Motor neuron (in vitro differentiated cells): ENCODE data around the gene ABI1. TPM values are rescaled to one million over a fixed set of nuclear protein-coding genes. Genes with fewer than 3 reads are reported as not detected.

ENCODE experiments used
- ATAC-seq, 8 experiments: fragments of 200-7000 bp; cut with Tn5 transposase; replicated peaks in 6 of 8; 2 replicates each; pipeline ENCODE4 v1.8.0; 2021; ENCODE audit warnings: mild to moderate bottlenecking in 8 of 8, moderate library complexity in 8 of 8
- H3K27ac ChIP-seq, 2 donors: fragments of 250-450 bp; sonication (Bioruptor Pico); 2 replicates each; pipeline ENCODE4 v1.9.0; 2021; ENCODE audit warnings: antibody characterized with exemption in 2 of 2, mild to moderate bottlenecking in 2 of 2, moderate library complexity in 1 of 2
- H3K4me1 ChIP-seq, 2 donors: fragments of 250-450 bp; sonication (Bioruptor Pico); replicated peaks in 1 of 2; 2 replicates each; pipeline ENCODE4 v1.6.1; 2021; ENCODE audit warnings: antibody characterized with exemption in 2 of 2, mild to moderate bottlenecking in 2 of 2, moderate library complexity in 1 of 2
- H3K4me3 ChIP-seq, 5 donors: fragments of 250-450 bp; sonication (Bioruptor Pico); 2 replicates each; pipeline ENCODE4 v1.9.0; 2021; ENCODE audit warnings: antibody characterized with exemption in 5 of 5, mild to moderate bottlenecking in 5 of 5, moderate library complexity in 4 of 5
- WGBS, 10 experiments: fragments of 450-650 bp; shearing (Covaris generic); methylation state at CpG; one replicate each; pipeline ENCODE4 v1.0.0; 2022; 5-methylcytosine and 5-hydroxymethylcytosine counted together
- in situ Hi-C, 9 experiments: fragments of 400-800 bp; cut with MboI; loops; one replicate each; pipeline ENCODE4 v1.15.0; 2021; ENCODE audit warnings: low sequenced_read_pairs in 9 of 9, low pct_unique_long_range_greater_than_20kb in 2 of 9; ENCODE audit not compliant: unreplicated experiment in 9 of 9
- total RNA-seq, 8 experiments: library from RNA; unstranded; fragments of 300-600 nt; gene quantifications; 2 replicates each; pipeline versions ENCODE4 v1.2.3 to v1.2.4, GENCODE V29; 2022

Gene ABI1
- total RNA-seq, 8 experiments from 2014 or later, result 21.6 to 54.7 (median 23.8) TPM

DNA sequence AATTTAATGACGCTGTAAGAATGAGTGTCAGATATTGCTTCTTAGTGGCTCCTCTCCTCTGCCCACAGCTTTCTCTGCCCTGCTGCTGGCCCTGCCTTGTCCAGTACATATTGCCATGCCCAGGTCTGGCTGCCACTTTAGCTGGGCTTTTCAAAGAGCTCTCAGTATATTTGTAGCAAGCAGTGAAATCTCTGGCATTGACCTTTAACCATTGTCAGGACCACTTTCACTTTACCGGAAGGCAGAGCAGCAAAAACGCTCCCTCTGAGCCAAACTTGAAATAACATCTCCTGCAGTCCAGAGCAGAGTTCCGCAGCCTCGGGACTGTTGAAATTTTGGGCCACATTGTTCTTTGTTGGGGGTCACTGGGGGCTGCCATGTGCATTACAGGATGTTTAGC lies 149.4 kb downstream of the ABI1 start:
- no peak for ATAC-seq
- in situ Hi-C loops, result loop anchor here in 3 of 9 experiments (25.0 kb wide), 1 partner anchor 151 kb away; the partner anchor contains the start of gene ABI1 (in 3 of the 3)

DNA sequence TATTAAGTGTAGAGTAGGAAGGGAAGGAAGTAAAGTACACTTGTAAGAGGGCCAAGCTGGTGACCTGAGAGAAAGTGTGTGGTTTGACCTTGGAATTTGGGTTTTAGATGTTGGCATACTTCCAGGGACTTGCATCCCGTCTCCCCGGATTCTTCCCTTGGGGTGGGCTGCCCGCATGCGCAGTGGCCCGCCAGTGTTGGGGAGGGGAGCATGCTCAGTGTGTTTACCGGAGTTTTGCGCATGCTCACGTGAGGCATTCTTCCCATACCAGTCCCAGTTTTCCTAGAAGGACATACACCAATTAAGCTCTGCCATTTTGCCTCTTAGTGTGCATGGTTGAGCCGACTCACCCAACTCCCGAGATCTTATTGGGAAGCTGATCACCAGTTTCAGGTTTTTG lies 153.8 kb downstream of the ABI1 start:
- Histone ChIP-seq H3K27ac (no peak overlapping the region), H3K4me3 (no peak overlapping the region), H3K4me1 (no peaks in the 10 kb centered on the region)
- in situ Hi-C loops, result loop anchor here in 3 of 9 experiments (25.0 kb wide), 1 partner anchor 155 kb away; the partner anchor contains the start of gene ABI1 (in 3 of the 3)
- no peak for ATAC-seq
- WGBS, 10 experiments, result 83 to 100% (median 96%) methylated on average over 1 to 7 of the region's 10 CpGs; no CpG with 5 or more reads in 4 of the 10 experiments

More for the DNA sequence above, 149.4 kb downstream of the ABI1 start:
- Histone ChIP-seq H3K27ac (no peak overlapping the region), H3K4me1 (no peaks in the 10 kb centered on the region), H3K4me3 (no peak overlapping the region)
- WGBS, 10 experiments, result 96 to 100% methylated on average over 3 to 5 of the region's 5 CpGs; no CpG with 5 or more reads in 8 of the 10 experiments

- in situ Hi-C loops, result loop anchor here in 3 of 9 experiments (25.0 kb wide), 1 partner anchor 156 kb away; the partner anchor contains the start of gene ABI1 (in 3 of the 3)
- no peak overlapping the region for H3K4me3 ChIP-seq
Observed at GRCh38 chr10:26706206-26706605, 154.6 kb downstream of the ABI1 start.

DNA sequence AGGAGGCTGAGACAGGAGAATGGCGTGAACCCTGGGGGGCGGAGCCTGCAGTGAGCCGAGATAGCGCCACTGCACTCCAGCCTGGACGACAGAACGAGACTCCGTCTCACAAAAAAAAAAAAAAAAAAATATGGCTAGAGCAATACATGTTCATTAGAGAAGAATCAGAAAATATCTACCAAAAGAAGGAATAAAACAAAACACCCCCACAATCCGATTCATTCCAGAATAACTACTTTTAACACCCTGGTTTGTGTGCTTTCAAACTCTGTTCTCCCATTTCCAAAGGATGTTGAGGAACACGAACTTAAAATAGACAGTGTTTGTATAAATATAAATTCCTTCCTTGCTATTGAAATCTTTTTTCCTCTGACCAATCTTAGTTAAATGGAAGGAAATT lies 156.8 kb downstream of the ABI1 start:
- H3K27ac ChIP-seq, result no peak overlapping the region
- WGBS, 10 experiments, result 52 to 100% (median 100%) methylated on average over 1 to 9 of the region's 9 CpGs; no CpG with 5 or more reads in 1 of the 10 experiments
- in situ Hi-C loops, result loop anchor here in 3 of 9 experiments (25.0 kb wide), 1 partner anchor 158 kb away; the partner anchor contains the start of gene ABI1 (in 3 of the 3)
- no peak overlapping the region for H3K4me3 ChIP-seq
- H3K4me1 ChIP-seq, result peaks cover 0 to under 1% of the 10 kb centered on the region in 2 donors
- no peak for ATAC-seq

More at GRCh38 chr10:26706206-26706605, 154.6 kb downstream of the ABI1 start:
- 75 to 100% (median 100%) methylated on average over 1 to 3 of the region's 6 CpGs; no CpG with 5 or more reads in 3 of the 10 experiments for WGBS, 10 experiments
- ATAC-seq, result no peak
- Histone ChIP-seq H3K27ac (no peak overlapping the region), H3K4me1 (no peaks in the 10 kb centered on the region)

DNA sequence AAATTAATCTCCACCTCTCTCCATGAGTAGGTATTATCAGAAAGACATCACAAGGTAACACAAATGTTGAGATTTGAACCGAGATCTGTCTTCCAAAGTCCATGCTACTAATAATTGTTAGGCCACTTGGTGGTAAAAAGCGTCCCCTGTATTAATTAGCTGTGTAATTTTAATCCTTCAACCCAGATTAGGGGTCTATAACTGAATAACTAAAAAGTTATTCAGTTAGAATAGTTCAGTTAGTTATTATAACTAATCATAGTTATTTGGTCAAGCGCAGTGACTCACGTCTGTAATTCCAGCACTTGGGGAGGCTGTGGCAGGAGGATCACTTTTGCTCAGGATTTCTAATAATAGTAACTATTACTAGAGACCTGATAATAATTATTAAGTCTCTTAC lies 157.7 kb downstream of the ABI1 start:
- 20 to 100% (median 83%) methylated on average over 1 to 3 of the region's 4 CpGs; no CpG with 5 or more reads in 3 of the 10 experiments for WGBS, 10 experiments
- ATAC-seq, result no peak
- Histone ChIP-seq H3K4me3 (no peak overlapping the region), H3K4me1 (peaks cover 4 to 5% of the 10 kb centered on the region in 2 donors), H3K27ac (no peak overlapping the region)
- in situ Hi-C loops, result loop anchor here in 3 of 9 experiments (25.0 kb wide), 1 partner anchor 159 kb away; the partner anchor contains the start of gene ABI1 (in 3 of the 3)

DNA sequence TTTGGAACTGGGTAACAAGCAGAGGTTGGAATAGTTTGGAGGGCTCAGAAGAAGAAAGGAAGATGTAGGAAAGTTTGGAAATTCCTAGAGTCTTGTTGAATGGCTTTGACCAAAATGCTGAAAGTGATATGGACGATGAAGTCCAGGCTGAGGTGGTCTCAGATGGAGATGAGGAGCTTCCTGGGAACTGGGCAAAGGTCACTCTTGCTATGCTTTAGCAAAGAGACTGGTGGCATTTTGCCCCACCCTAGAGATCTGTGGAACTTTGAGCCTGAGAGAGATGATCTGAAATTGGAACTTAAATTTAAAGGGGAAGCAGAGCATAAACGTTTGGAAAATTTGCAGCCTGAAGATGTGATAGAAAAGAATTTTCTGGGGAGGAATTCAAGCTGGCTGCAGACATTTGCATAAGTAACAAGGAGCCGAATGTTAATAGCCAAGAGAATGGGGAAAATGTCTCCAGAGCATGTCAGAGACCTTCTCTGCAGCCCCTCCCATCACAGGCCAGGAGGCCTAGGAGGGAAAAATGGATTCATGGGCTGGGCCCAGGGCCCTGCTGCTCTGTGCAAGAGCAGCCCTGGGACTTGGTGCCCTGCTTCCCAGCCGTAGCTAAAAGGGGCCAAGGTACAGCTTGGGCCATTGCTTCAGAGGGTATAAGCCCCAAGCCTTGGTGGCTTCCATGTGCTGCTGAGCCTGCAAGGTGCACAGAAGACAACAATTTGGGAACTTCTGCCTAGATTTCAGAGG lies 159.7 kb downstream of the ABI1 start:
- in situ Hi-C loops, result loop anchor here in 3 of 9 experiments (25.0 kb wide), 1 partner anchor 161 kb away; the partner anchor contains the start of gene ABI1 (in 3 of the 3)
- Histone ChIP-seq H3K4me3 (no peak overlapping the region), H3K4me1 (peaks cover 5 to 8% of the 10 kb centered on the region in 2 donors), H3K27ac (no peak overlapping the region)
- no peak for ATAC-seq
- WGBS, 10 experiments, result 0 to 100% (median 63%) methylated on average over 1 to 3 of the region's 4 CpGs; no CpG with 5 or more reads in 1 of the 10 experiments

GRCh38 chr10:26699631-26700030 lies 161.1 kb downstream of the ABI1 start:
- Histone ChIP-seq H3K4me1 (peaks cover 5 to 8% of the 10 kb centered on the region in 2 donors), H3K27ac (no peak overlapping the region), H3K4me3 (no peak overlapping the region)
- ATAC-seq, result no peak
- in situ Hi-C loops, result loop anchor here in 3 of 9 experiments (25.0 kb wide), 1 partner anchor 163 kb away; the partner anchor contains the start of gene ABI1 (in 3 of the 3)
- 93 to 100% (median 100%) methylated on average over 1 to 4 of the region's 7 CpGs; no CpG with 5 or more reads in 3 of the 10 experiments for WGBS, 10 experiments

GRCh38 chr10:26698909-26699308 lies 161.8 kb downstream of the ABI1 start:
- Histone ChIP-seq H3K27ac (no peak overlapping the region), H3K4me1 (peaks cover 5 to 8% of the 10 kb centered on the region in 2 donors), H3K4me3 (peak overlapping the region in 4 of 5 donors; percentile 90 to 99 (median 98))
- WGBS, 10 experiments, result 40 to 100% (median 88%) methylated on average over 1 to 2 of the region's 2 CpGs; no CpG with 5 or more reads in 3 of the 10 experiments
- in situ Hi-C loops, result no loop called here
- ATAC-seq, result no peak

DNA sequence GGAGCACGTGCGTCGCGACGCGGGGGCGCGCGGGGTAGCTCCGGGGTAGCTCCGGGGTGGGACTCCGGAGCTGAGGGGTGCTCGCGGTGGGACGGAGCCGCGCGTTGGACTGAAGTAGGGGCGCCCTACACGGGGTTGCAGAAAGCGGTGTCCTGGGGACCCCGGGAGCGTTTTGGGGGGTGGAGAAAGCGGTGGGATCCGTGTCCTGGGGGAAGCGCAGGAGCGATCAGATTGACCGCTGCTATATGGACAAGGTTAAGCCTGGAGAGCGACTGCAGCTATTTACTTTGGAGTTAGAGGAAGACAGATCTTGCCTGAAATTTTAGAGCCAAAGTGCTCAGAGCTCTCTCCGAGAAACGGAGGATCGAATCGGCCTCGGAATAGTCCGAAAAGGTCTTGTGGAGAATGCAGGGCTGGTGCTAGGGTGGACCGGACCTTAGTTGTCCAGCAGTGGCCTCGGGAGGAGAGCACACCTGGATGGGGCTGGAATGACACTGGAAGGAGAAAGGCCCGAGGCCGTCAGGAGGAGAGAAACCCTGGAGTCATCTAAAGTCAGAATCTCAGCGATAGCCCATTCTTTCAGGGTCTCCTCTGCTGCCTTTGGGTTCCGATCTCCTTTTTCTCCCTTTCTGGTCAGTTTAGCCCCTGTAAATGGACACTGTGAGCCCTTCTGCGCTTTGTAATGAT lies 162.7 kb downstream of the ABI1 start:
- in situ Hi-C loops, result no loop called here
- H3K27ac ChIP-seq, result peak overlapping the region; percentile 92 to 93
- WGBS, 10 experiments, result 0 to 7% (median 3%) methylated on average over 1 to 10 of the region's 42 CpGs; no CpG with 5 or more reads in 2 of the 10 experiments
- ATAC-seq, result peak in 1 of 8 experiments; percentile 2
- H3K4me3 ChIP-seq, result peak overlapping the region; percentile 70 to 99 (median 97)
- peaks cover 5 to 8% of the 10 kb centered on the region in 2 donors for H3K4me1 ChIP-seq

DNA sequence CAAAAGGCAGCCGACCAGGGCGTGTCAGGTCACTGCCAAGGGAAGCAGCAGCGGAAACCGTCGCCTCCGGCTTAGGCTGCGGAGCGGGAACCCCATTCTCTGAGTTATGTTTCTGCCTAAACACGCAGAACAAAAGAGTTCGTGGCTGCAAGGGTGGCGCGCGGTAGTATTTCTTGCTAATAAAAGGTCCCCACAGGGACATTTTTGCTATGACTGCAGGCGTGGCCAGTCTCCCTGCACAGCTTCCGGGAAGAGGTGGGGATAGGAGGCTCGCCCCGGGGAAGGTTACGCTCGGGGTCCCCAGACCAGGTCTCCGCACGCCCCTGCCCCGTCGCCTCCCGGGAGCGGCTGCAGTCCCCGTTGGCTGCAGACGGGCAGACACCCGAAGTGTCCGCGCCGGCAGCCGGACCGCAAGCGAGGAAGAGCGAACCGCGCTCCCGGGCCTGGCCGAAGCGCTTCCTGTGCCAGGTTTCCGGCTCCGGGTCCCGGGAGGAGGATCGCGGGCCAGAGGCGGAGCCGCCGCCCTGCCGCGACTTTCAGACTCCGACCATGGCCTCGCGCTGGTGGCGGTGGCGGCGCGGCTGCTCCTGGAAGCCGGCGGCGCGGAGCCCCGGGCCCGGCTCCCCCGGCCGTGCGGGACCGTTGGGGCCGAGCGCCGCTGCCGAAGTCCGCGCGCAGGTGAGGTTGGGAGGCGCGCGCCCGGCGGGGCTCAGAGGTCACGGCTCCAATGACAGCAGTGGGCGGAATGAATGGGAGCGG lies 163.4 kb downstream of the ABI1 start, which contains the start of gene PDSS1:
Gene PDSS1, plus strand, starts transcription at position 539 of the 759 bp plus-strand sequence. Its CDS starts 11 bp downstream, at position 550.
- ATAC-seq, result peak; percentile 84 to 95 (median 87)
- H3K27ac ChIP-seq, result peak within 1 kb of the TSS; percentile 92 to 93
- in situ Hi-C loops, result no loop called here
- 0 to 2% (median 0%) methylated on average over 1 to 24 of the region's 82 CpGs; no CpG with 5 or more reads in 5 of the 10 experiments for WGBS, 10 experiments
- H3K4me1 ChIP-seq, result peaks cover 5 to 8% of the 10 kb centered on the region in 2 donors
- peak within 1 kb of the TSS; percentile 70 to 99 (median 97) for H3K4me3 ChIP-seq

- 0 to 100% (median 43%) methylated on average over 1 to 11 of the region's 11 CpGs; no CpG with 5 or more reads in 1 of the 10 experiments for WGBS, 10 experiments
- Histone ChIP-seq H3K4me3 (peak overlapping the region; percentile 70 to 99 (median 97)), H3K27ac (peak overlapping the region; percentile 92 to 93), H3K4me1 (peaks cover 5 to 8% of the 10 kb centered on the region in 2 donors)
- in situ Hi-C loops, result no loop called here
- peak in 2 of 8 experiments; percentile 1 to 4 for ATAC-seq
Observed at GRCh38 chr10:26696786-26697162, 164.0 kb downstream of the ABI1 start.
